WERI-Rb-1 (cell line): ENCODE data around the gene ASB10.

Experiments used
- DNase-seq: peaks from one replicate; pipeline ENCODE4 v3.0.0-alpha.2; 2020
- H3K27ac ChIP-seq: fragments of 250-450 bp; sonication (Bioruptor Pico); 2 replicates; pipeline ENCODE4 v1.5.1; 2020; ENCODE audit warnings: mild to moderate bottlenecking, moderate library complexity
- H3K27me3 ChIP-seq: fragments of 250-450 bp; sonication (Bioruptor Pico); 2 replicates; pipeline ENCODE4 v1.5.1; 2021; ENCODE audit warnings: mild to moderate bottlenecking, low read depth, moderate library complexity; ENCODE audit not compliant: insufficient read depth, severe bottlenecking
- H3K36me3 ChIP-seq: fragments of 250-450 bp; sonication (Bioruptor Pico); 2 replicates; pipeline ENCODE4 v1.5.1; 2020; ENCODE audit warnings: mild to moderate bottlenecking, moderate library complexity
- H3K4me3 ChIP-seq: 2 replicates; pipeline ENCODE4 v1.5.1; 2011; ENCODE audit warnings: low read depth, mild to moderate bottlenecking, control low read depth, low read length
- H3K9me3 ChIP-seq: fragments of 250-450 bp; sonication (Bioruptor Pico); 2 replicates; pipeline ENCODE4 v1.5.1; 2021; ENCODE audit warnings: mild to moderate bottlenecking, moderate library complexity; ENCODE audit not compliant: severe bottlenecking
- TF ChIP-seq, protein P1 (sequence below): IDR thresholded peaks from 2 replicates; pipeline ENCODE4 v1.5.1; 2011; ENCODE audit warnings: low read depth, mild to moderate bottlenecking, control low read depth, inconsistent platforms, low read length

ASB10 gene

GRCh38 chr7:151157645-151158329, 29.3 kb downstream of the ASB10 start:
- DNase-seq, result no peak
- Histone ChIP-seq H3K36me3 (no peaks in the 10 kb centered on the region), H3K27me3 (no peaks in the 10 kb centered on the region), H3K4me3 (no peak overlapping the region), H3K9me3 (no peaks in the 10 kb centered on the region), H3K27ac (no peak overlapping the region)
- TF ChIP-seq, protein P1, sequence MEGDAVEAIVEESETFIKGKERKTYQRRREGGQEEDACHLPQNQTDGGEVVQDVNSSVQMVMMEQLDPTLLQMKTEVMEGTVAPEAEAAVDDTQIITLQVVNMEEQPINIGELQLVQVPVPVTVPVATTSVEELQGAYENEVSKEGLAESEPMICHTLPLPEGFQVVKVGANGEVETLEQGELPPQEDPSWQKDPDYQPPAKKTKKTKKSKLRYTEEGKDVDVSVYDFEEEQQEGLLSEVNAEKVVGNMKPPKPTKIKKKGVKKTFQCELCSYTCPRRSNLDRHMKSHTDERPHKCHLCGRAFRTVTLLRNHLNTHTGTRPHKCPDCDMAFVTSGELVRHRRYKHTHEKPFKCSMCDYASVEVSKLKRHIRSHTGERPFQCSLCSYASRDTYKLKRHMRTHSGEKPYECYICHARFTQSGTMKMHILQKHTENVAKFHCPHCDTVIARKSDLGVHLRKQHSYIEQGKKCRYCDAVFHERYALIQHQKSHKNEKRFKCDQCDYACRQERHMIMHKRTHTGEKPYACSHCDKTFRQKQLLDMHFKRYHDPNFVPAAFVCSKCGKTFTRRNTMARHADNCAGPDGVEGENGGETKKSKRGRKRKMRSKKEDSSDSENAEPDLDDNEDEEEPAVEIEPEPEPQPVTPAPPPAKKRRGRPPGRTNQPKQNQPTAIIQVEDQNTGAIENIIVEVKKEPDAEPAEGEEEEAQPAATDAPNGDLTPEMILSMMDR, result no peak

- no peak overlapping the region for H3K4me3 ChIP-seq
- no peak for DNase-seq
- no peaks in the 10 kb centered on the region for H3K36me3 ChIP-seq
- H3K27ac ChIP-seq, result no peak overlapping the region
- TF ChIP-seq, protein P1, result no peak
- H3K27me3 ChIP-seq, result no peaks in the 10 kb centered on the region
- no peaks in the 10 kb centered on the region for H3K9me3 ChIP-seq
Measured at GRCh38 chr7:151152643-151153513, 34.2 kb downstream of the ASB10 start.

- Histone ChIP-seq H3K9me3 (no peaks in the 10 kb centered on the region), H3K27me3 (no peaks in the 10 kb centered on the region), H3K27ac (no peak overlapping the region), H3K4me3 (no peak overlapping the region), H3K36me3 (no peaks in the 10 kb centered on the region)
- TF ChIP-seq, protein P1, result no peak
- no peak for DNase-seq
Measured at GRCh38 chr7:151150388-151150787, 36.7 kb downstream of the ASB10 start.

GRCh38 chr7:151148319-151149259, 38.5 kb downstream of the ASB10 start:
- H3K27ac ChIP-seq, result no peak overlapping the region
- no peak for DNase-seq
- H3K4me3 ChIP-seq, result no peak overlapping the region
- H3K36me3 ChIP-seq, result peaks cover 9% of the 10 kb centered on the region
- no peaks in the 10 kb centered on the region for H3K9me3 ChIP-seq
- TF ChIP-seq, protein P1, result no peak
- H3K27me3 ChIP-seq, result no peaks in the 10 kb centered on the region

DNA sequence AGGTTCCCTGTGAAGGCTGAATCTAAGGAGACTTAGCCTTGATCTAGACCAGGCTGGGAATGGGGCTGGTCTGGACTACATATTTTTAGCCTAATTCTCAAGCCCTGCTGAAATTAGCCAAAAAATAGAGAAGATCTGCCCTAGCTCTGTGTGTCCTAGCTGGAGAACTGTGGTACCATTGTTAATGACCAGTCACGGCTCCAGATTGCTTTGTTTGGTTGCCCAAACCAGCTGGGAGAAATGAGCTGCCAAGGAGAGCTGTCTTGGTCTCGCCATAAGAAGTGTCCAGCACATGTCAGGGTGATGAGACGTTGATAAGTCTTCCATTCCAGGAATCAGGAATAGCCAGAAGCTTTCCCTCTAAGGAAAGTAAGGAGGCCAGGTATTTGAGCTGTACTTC, 40.3 kb downstream of the ASB10 start:
- Histone ChIP-seq H3K27me3 (no peaks in the 10 kb centered on the region), H3K27ac (no peak overlapping the region), H3K4me3 (no peak overlapping the region), H3K9me3 (no peaks in the 10 kb centered on the region), H3K36me3 (peaks cover 27% of the 10 kb centered on the region)
- no peak for DNase-seq
- TF ChIP-seq, protein P1, result no peak
